BLaER1 (cell line): ENCODE measurements around the gene KATNB1.
"Not testable (repeated sequence)": the region's sequence is repeated elsewhere in the genome, so short reads cannot be mapped to it uniquely, and the experiment has no call there.

Experiments
- H3K27ac ChIP-seq: shearing (Covaris generic); formaldehyde crosslinking; 2 replicates; pipeline ENCODE4 v1.8.1; 2022
- H3K27me3 ChIP-seq: shearing (Covaris generic); formaldehyde crosslinking; 2 replicates; pipeline ENCODE4 v1.8.1; 2022
- H3K36me3 ChIP-seq: shearing (Covaris generic); formaldehyde crosslinking; 2 replicates; pipeline ENCODE4 v1.8.1; 2022
- H3K4me1 ChIP-seq: shearing (Covaris generic); formaldehyde crosslinking; 2 replicates; pipeline ENCODE4 v1.8.1; 2022
- H3K4me2 ChIP-seq: shearing (Covaris generic); formaldehyde crosslinking; 2 replicates; pipeline ENCODE4 v1.8.1; 2022
- H3K4me3 ChIP-seq: shearing (Covaris generic); formaldehyde crosslinking; 2 replicates; pipeline ENCODE4 v1.8.1; 2022
- H3K9ac ChIP-seq: shearing (Covaris generic); formaldehyde crosslinking; 2 replicates; pipeline ENCODE4 v1.8.1; 2022
- H3K9me3 ChIP-seq: shearing (Covaris generic); formaldehyde crosslinking; 2 replicates; pipeline ENCODE4 v1.8.1; 2022
- H4K20me1 ChIP-seq: shearing (Covaris generic); formaldehyde crosslinking; 2 replicates; pipeline ENCODE4 v1.8.1; 2022
- Cebpa-rat ChIP-seq: shearing (Covaris generic); IDR thresholded peaks from 2 replicates; pipeline ENCODE4 v1.8.1; 2022

KATNB1 gene

GRCh38 chr16:57785924-57786323 is 50.4 kb downstream of the KATNB1 start:
- Histone ChIP-seq H3K36me3 (no peaks in the 10 kb centered on the region; the same call in 1 of the 2 replicates), H3K4me1 (peaks cover 6% of the 10 kb centered on the region), H3K27me3 (no peaks in the 10 kb centered on the region), H3K9me3 (no peaks in the 10 kb centered on the region), H3K9ac (no peak overlapping the region), H4K20me1 (no peaks in the 10 kb centered on the region), H3K4me2 (no peak overlapping the region), H3K27ac (no peak overlapping the region), H3K4me3 (no peak overlapping the region)
- TF ChIP-seq Cebpa-rat = no peak

- peaks cover 16% of the 10 kb centered on the region for H3K4me1 ChIP-seq
- no peak overlapping the region for H3K27ac ChIP-seq
- no peak overlapping the region for H3K4me3 ChIP-seq
- no peak overlapping the region for H3K9ac ChIP-seq
- H3K9me3 ChIP-seq = no peaks in the 10 kb centered on the region
- H3K27me3 ChIP-seq = no peaks in the 10 kb centered on the region
- TF ChIP-seq Cebpa-rat = no peak
- no peak overlapping the region for H3K4me2 ChIP-seq
- H4K20me1 ChIP-seq = no peaks in the 10 kb centered on the region
- no peaks in the 10 kb centered on the region; the same call in 1 of the 2 replicates for H3K36me3 ChIP-seq
These were observed 51.3 kb downstream of the KATNB1 start for GRCh38 chr16:57786632-57787518.

DNA sequence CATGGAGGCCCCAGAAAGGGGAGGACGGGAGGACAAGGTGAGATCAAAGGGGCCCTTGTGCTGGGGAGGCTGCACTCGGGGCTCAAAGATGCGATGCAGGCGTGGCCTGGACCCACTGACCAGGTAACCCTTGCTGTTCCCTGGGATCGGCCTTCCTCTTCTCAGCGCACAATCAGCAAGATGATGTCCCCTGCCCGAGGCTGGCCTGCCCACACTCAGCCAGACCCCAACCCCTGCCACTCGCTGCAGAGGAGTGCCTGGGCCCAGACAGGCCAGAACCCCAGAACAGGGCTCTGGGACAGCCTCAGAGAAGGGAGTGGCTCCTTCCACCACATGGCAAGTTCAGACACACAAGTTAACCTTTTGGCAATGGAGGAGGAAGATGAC is 51.9 kb downstream of the KATNB1 start:
- Histone ChIP-seq H3K9me3 (no peaks in the 10 kb centered on the region), H3K4me2 (no peak overlapping the region), H4K20me1 (no peaks in the 10 kb centered on the region), H3K9ac (no peak overlapping the region), H3K4me3 (no peak overlapping the region), H3K4me1 (peaks cover 22% of the 10 kb centered on the region), H3K27me3 (no peaks in the 10 kb centered on the region), H3K27ac (no peak overlapping the region), H3K36me3 (no peaks in the 10 kb centered on the region; the same call in 1 of the 2 replicates)
- TF ChIP-seq Cebpa-rat = no peak

DNA sequence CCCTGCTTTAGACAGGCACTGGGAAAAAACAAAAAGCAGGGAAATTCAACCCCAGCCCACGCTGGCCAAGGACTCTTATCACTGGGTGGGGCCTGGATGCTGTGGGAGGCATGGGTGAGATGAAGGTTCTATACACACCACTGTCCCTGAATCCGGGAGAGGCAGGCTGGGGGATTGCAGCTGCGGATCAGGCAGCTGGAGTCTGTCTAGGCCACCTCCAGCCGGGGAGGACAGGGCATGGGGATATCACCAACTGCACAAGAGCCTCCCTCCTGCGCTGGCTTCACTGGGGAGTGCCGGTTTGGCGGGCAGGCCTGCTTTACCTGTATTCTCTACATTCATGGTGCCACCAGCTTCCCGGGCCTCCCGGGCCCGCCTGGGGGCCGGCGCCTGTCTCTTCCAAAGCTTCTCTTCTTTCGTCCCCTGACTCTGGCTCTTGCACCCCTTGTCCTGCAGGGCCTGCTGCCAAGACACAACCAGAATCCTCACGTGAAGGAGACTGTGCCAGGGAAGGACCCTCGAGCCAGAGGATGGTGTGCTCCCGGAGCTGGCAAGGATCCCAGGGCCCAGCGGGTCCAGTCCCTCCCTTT is 52.8 kb downstream of the KATNB1 start:
- Histone ChIP-seq H3K9ac (no peak overlapping the region), H3K36me3 (no peaks in the 10 kb centered on the region; the same call in 1 of the 2 replicates), H3K4me3 (no peak overlapping the region), H4K20me1 (no peaks in the 10 kb centered on the region), H3K27me3 (no peaks in the 10 kb centered on the region), H3K4me1 (peaks cover 22% of the 10 kb centered on the region), H3K27ac (no peak overlapping the region), H3K4me2 (no peak overlapping the region), H3K9me3 (no peaks in the 10 kb centered on the region)
- TF ChIP-seq Cebpa-rat = no peak

DNA sequence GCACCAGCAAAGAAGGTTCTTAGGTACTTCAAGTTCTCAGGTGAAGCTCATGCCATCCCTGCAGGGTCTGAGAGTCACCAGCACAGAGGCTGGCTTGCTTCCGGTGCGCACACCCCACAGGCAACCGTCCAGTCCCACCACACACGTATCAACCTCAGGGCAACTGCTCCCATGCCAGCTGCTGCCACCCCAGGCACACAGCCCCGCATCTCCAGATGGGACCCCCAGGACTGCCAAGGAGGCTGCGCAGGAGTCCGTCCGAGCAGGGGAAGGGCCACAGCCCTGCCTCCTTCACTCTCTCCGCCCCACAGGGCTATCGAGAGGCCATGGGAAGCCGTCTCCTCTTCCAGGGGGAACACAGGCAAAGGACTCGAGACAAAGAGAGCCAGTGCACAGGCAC is 53.4 kb downstream of the KATNB1 start:
- H3K27me3 ChIP-seq = no peaks in the 10 kb centered on the region
- H3K4me2 ChIP-seq = no peak overlapping the region
- peaks cover 22% of the 10 kb centered on the region for H3K4me1 ChIP-seq
- TF ChIP-seq Cebpa-rat = no peak
- no peak overlapping the region for H3K9ac ChIP-seq
- H3K27ac ChIP-seq = no peak overlapping the region
- no peaks in the 10 kb centered on the region for H3K9me3 ChIP-seq
- H3K36me3 ChIP-seq = no peaks in the 10 kb centered on the region; the same call in 1 of the 2 replicates
- no peak overlapping the region for H3K4me3 ChIP-seq
- no peaks in the 10 kb centered on the region for H4K20me1 ChIP-seq

DNA sequence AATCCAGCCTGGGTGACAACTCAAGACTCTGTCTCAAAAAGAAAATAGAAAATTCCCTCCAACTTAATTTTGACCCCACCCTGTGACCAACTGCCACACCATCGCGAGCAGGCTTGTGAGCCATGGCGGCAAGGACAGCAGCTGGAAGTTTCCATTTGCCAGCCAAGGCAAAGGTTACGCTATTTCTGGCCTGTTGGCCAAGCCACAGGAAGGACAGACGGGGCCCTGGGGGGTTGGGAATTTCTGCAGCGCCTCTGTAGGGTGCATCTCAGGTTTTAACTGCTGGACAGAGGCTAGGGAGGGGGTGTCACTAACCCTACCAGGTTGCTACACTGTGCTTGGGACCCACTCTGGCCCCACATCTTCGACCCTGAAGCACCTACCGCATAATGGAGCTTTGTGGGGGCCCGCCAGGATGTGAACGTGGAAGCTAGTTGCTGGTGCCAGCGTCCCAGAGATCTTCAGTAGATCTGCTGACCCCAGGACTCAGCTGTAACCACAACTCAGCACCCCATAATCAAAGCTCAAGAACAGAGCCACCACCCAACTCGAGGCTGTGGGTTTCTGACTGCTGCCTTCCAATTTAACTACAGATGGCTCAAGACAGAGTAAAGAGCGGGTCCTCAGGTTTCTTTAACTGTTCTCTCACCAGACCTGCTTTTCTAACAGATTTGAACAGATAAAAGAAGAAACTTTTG is 55.8 kb downstream of the KATNB1 start:
- Histone ChIP-seq H3K4me1 (peaks cover 34% of the 10 kb centered on the region), H3K4me2 (peak overlapping the region; percentile 84), H3K27me3 (no peaks in the 10 kb centered on the region), H4K20me1 (no peaks in the 10 kb centered on the region), H3K4me3 (peak overlapping the region; percentile 12; the same call in 1 of the 2 replicates), H3K36me3 (no peaks in the 10 kb centered on the region; the same call in 1 of the 2 replicates), H3K9me3 (no peaks in the 10 kb centered on the region), H3K27ac (peak overlapping the region; percentile 61), H3K9ac (no peak overlapping the region; the same call in 1 of the 2 replicates)
- no peak for TF ChIP-seq Cebpa-rat

DNA sequence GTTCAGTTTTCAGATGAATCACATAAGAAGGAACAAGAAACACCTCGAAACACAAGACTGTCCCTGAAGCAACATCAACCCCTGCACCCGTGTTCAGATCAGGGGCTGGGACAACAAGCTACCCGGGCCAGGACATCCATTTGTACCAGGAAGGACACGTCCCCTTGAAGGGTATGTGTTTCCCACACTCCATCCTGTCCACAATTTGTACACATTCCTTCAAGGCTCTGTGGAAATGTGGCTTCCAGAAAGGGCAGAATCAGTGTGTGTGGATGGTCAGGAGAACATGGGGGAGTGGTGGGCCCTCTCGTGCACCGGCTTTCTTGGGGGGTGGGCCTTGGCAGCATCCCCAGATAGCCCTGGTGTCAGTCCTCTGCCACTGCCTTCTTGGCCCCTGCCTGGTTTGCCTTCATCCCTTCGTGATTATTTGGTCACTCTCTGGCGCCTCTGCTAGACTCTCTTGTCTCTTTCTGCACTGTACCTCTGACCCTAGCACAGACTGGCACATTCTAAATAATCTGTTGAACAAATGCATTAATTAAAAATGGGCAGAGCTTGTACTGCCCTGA is 56.4 kb downstream of the KATNB1 start:
- Histone ChIP-seq H3K27ac (peak overlapping the region; percentile 61), H3K9ac (no peak overlapping the region; the same call in 1 of the 2 replicates), H3K4me2 (peak overlapping the region; percentile 84), H3K36me3 (peaks cover 3% of the 10 kb centered on the region; the same call in 1 of the 2 replicates), H3K4me3 (no peak overlapping the region), H3K27me3 (no peaks in the 10 kb centered on the region), H3K4me1 (peaks cover 35% of the 10 kb centered on the region), H3K9me3 (no peaks in the 10 kb centered on the region), H4K20me1 (no peaks in the 10 kb centered on the region)
- no peak for TF ChIP-seq Cebpa-rat

DNA sequence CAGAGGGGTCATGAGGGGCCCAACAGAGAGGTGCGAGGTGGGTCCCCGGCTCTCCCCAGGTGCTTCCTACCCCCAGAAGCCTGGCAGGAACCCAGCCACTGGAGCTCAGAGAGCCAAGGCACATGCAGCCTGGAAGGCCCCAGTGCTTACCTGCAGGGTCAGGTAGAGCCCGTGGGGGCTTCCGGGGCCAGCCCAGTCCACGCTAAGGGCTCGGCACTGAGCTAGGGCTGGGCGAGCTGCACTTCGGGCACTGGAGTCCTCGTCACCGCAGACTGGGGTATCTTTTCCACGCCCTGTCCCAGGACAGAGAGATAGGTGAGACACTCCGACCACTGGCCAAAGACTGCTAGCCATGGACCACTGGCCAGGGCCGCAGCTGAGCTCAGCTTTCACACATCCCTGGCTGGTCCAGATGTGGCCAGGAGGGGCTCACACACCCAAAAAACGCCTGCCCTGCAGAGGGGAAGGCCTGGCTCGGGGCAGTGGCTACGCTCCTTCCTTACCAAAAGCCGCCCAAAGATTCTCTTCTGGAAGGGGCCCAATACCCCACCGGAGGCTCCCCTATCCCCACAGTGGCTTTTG is 59.4 kb downstream of the KATNB1 start:
- TF ChIP-seq Cebpa-rat = no peak
- no peak overlapping the region for H3K4me3 ChIP-seq
- H3K27ac ChIP-seq = peak overlapping the region; percentile 37; the same call in 1 of the 2 replicates
- H3K36me3 ChIP-seq = peaks cover 10% of the 10 kb centered on the region; the same call in 1 of the 2 replicates
- no peaks in the 10 kb centered on the region for H3K27me3 ChIP-seq
- peaks cover 65% of the 10 kb centered on the region for H3K4me1 ChIP-seq
- H3K9ac ChIP-seq = no peak overlapping the region
- no peaks in the 10 kb centered on the region for H4K20me1 ChIP-seq
- 0 out of 2 replicates have a peak overlapping the region, but pooled peaks have one; percentile 14 for H3K4me2 ChIP-seq
- no peaks in the 10 kb centered on the region for H3K9me3 ChIP-seq

DNA sequence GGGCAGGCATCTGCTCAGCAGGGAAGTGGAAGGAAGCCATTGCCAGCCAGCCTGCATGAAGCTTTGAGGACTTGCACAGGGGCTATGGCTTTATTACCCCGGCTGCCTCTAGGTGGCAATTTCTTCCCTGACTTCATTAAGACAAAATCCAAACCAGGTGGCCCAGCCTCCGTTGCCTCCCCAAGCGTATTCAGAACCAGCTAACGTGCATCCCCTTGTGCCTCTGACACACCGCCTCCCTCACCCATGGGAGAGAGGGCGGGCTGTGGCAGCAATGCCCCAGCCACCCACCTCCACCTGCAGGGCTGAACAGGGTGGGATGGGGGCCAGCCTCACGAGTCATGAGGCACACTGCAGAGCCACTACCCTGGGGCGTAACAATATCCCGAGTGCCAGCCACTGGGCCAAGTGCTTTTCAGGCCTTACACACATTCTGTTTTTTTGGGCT is 59.9 kb downstream of the KATNB1 start:
- Histone ChIP-seq H3K4me2 (0 out of 2 replicates have a peak overlapping the region, but pooled peaks have one; percentile 25), H3K4me1 (peaks cover 68% of the 10 kb centered on the region), H3K9ac (no peak overlapping the region), H3K9me3 (no peaks in the 10 kb centered on the region), H3K27me3 (no peaks in the 10 kb centered on the region), H3K36me3 (peaks cover 10% of the 10 kb centered on the region; the same call in 1 of the 2 replicates), H3K4me3 (no peak overlapping the region), H3K27ac (peak overlapping the region; percentile 37; the same call in 1 of the 2 replicates), H4K20me1 (no peaks in the 10 kb centered on the region)
- TF ChIP-seq Cebpa-rat = no peak

- H3K4me3 ChIP-seq, H3K36me3 ChIP-seq, H3K9me3 ChIP-seq, H3K9ac ChIP-seq, H3K27ac ChIP-seq, H3K27me3 ChIP-seq, H4K20me1 ChIP-seq, H3K4me2 ChIP-seq: not testable (repeated sequence)
- peaks cover 68% of the 10 kb centered on the region for H3K4me1 ChIP-seq
These were observed 60.4 kb downstream of the KATNB1 start for GRCh38 chr16:57796014-57796413.
